NCI-H2107 (cell line): ENCODE measurements around the gene RAB44.

Experiments
- DNase-seq: peaks from one replicate; lab custom pipeline; 2025; lab: John Stamatoyannopoulos, UW

RAB44 gene

GRCh38 chr6:36670271-36670670 lies 27.4 kb upstream of the RAB44 start:
- no peak for DNase-seq

GRCh38 chr6:36671687-36672375 lies 25.8 kb upstream of the RAB44 start:
- no peak for DNase-seq

- DNase-seq: no peak
These were observed 23.7 kb upstream of the RAB44 start for GRCh38 chr6:36673882-36674281.

- DNase-seq: no peak
These were observed 22.7 kb upstream of the RAB44 start for GRCh38 chr6:36674942-36675341.

GRCh38 chr6:36676141-36677058 lies 21.2 kb upstream of the RAB44 start:
- DNase-seq: no peak

GRCh38 chr6:36677059-36677749 lies 20.4 kb upstream of the RAB44 start:
- no peak for DNase-seq

GRCh38 chr6:36677753-36678487 lies 19.7 kb upstream of the RAB44 start:
- no peak for DNase-seq

GRCh38 chr6:36678488-36679042 lies 19.1 kb upstream of the RAB44 start, which contains the start of gene CDKN1A:
Gene CDKN1A, plus strand, starts transcription at chr6:36678714. Its CDS starts 5,388 bp downstream, at chr6:36684102.
- DNase-seq: peak; percentile 67

GRCh38 chr6:36679043-36679833 lies 18.4 kb upstream of the RAB44 start:
- no peak for DNase-seq

- peak; percentile 51 for DNase-seq
These were observed 15.1 kb upstream of the RAB44 start for GRCh38 chr6:36682328-36683144.

GRCh38 chr6:36683145-36683655 lies 14.4 kb upstream of the RAB44 start:
- DNase-seq: no peak

- DNase-seq: no peak
These were observed 13.8 kb upstream of the RAB44 start for GRCh38 chr6:36683656-36684446.

- DNase-seq: no peak
These were observed 13.2 kb upstream of the RAB44 start for GRCh38 chr6:36684447-36684812.

GRCh38 chr6:36685166-36685924 lies 12.3 kb upstream of the RAB44 start:
- DNase-seq: no peak

- no peak for DNase-seq
These were observed 11.5 kb upstream of the RAB44 start for GRCh38 chr6:36685926-36686667.

GRCh38 chr6:36686668-36687513 lies 10.7 kb upstream of the RAB44 start:
- DNase-seq: no peak
